Endothelial cell of umbilical vein (primary cell): ENCODE measurements around the gene OR6X1.

ENCODE experiments used
- CTCF ChIP-seq, 2 donors: IDR thresholded peaks; 1 replicate in 1 of 2; 2 replicates in 1 of 2; pipeline ENCODE4 v1.5.1; 2011; ENCODE audit warnings: low read length in 2 of 2, mild to moderate bottlenecking in 2 of 2, moderate library complexity in 2 of 2, control low read depth in 1 of 2, inconsistent platforms in 1 of 2, low read depth in 1 of 2; ENCODE audit not compliant: insufficient read depth in 1 of 2; ENCODE audit errors: extremely low read depth in 1 of 2
- EZH2 ChIP-seq: IDR thresholded peaks from 2 replicates; pipeline ENCODE4 v1.6.1; 2012; ENCODE audit warnings: borderline replicate concordance, low read depth, mild to moderate bottlenecking, moderate library complexity, low read length, inconsistent platforms; ENCODE audit not compliant: severe bottlenecking
- FOS ChIP-seq: IDR thresholded peaks from 2 replicates; pipeline ENCODE4 v1.6.1; 2011; ENCODE audit warnings: mild to moderate bottlenecking, low read length, moderate library complexity, borderline replicate concordance; ENCODE audit not compliant: insufficient read depth
- GATA2 ChIP-seq: IDR thresholded peaks from 2 replicates; pipeline ENCODE4 v1.7.0; 2011; ENCODE audit warnings: low read depth, mild to moderate bottlenecking, moderate library complexity, mixed read lengths, low read length; ENCODE audit not compliant: insufficient read length, insufficient read depth
- MAX ChIP-seq: IDR thresholded peaks from 2 replicates; pipeline ENCODE4 v1.6.1; 2011; ENCODE audit not compliant: insufficient read depth, insufficient read length
- MYC ChIP-seq: IDR thresholded peaks from one replicate; pipeline ENCODE4 v1.6.1; 2011; ENCODE audit warnings: mild to moderate bottlenecking, low read depth, low read length
- POLR2A ChIP-seq: IDR thresholded peaks from 2 replicates; pipeline ENCODE4 v1.6.1; 2012; ENCODE audit warnings: low read depth, mild to moderate bottlenecking, control low read depth, low read length
- POLR2AphosphoS5 ChIP-seq: IDR thresholded peaks from 2 replicates; pipeline ENCODE4 v1.6.1; 2012; ENCODE audit warnings: low read depth, mild to moderate bottlenecking, control low read depth, low read length, moderate library complexity; ENCODE audit not compliant: insufficient read depth

- TF ChIP-seq EZH2 (no peak), CTCF (IDR thresholded peaks at IDR 0.05; ENCODE audit: extremely low read depth in 1 of 2, insufficient read depth in 1 of 2, low read depth in 1 of 2, low read length in 2 of 2) (no peak), POLR2AphosphoS5 (no peak), POLR2A (no peak), MYC (no peak), MAX (no peak), GATA2 (no peak), FOS (no peak)
Observed at GRCh38 chr11:123775715-123776549, 21.6 kb upstream of the OR6X1 start.
